Hematopoietic multipotent progenitor cell treated with erythropoietin and hydrocortisone succinate and interleukin-3 and kit ligand, for 4 days (in vitro differentiated cells): Measurements from ENCODE around the gene SHH.
A peak's percentile ranks its signal among the peaks of the same experiment; 100 is the strongest.

Source experiments
- DNase-seq: peaks from one replicate; pipeline ENCODE4 v3.0.0-alpha.2; 2015

Gene SHH

GRCh38 chr7:155804897-155805825 is 7.1 kb downstream of the SHH start:
- DNase-seq, result peak; percentile 82

DNA sequence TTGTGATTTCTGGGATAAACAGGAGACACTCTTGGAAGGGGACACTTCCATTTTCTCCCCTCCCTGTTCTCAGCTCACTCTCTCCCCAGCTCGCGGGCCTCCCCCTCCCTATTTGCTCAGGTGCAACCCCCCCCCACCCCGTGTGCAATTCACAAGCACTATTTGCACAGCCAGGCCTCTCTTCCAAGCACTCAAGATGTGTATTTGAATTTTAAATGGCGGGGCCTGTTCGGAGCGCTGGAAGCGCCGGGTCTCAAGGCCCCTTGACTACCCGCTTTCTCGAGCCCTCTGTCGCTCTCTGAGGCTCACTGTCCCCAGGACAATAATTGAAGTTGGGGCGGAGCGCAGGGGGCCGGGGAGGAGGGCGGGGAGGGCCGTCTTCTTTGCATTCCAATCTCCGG is 7.8 kb downstream of the SHH start:
- peak; percentile 32 for DNase-seq

GRCh38 chr7:155803418-155804376 is 8.6 kb downstream of the SHH start:
- peak; percentile 57 for DNase-seq

DNA sequence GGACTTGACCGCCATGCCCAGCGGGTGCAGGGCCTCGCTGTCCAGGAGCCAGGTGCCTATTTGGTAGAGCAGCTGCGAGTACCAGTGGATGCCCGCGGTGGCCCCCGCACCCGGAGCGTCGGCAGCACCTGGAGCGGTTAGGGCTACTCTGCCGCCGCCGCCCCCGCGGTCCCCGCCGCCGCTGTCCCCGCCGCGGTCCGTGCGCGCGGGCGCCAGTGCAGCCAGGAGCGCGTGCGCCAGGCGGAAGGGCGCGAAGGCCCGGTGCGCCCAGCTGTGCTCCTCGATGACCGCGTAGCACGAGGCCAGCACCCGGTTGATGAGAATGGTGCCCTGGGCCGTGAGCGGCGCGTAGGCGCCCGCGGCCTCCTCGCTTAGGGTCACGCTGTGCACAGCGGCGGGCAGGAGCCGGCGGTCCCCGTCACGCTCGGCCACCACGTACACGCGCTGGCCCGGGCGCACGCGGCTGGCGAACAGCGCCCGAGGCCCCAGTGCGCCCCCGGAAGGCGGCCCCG is 9.3 kb downstream of the SHH start:
- DNase-seq, result no peak

GRCh38 chr7:155802291-155802690 is 10.0 kb downstream of the SHH start:
- no peak for DNase-seq

DNA sequence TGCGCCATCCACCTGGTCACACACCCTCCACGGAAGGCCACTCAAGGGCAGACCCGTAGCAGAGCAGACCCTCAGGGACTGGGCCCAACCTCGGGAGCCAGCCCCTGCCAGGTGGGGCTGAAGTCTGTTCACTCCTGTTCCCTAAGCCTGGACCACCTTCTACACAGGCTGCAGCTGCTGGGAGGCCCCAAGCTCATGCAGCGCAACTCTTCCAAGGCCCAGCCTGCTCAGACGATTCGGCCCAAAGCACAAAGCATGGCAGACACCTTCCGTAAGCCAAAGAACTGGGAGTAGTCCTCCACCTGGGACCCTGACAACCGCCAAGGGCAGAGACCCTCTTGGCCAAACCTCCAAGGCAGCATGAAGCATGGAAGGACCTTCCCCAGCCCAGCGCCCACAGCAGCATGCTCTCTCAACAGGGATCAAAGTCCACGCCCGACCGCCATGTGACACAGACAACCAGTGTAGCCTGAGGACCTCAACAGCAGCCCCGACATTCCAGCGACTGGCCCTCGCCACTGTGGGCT is 11.5 kb downstream of the SHH start:
- DNase-seq, result no peak

DNA sequence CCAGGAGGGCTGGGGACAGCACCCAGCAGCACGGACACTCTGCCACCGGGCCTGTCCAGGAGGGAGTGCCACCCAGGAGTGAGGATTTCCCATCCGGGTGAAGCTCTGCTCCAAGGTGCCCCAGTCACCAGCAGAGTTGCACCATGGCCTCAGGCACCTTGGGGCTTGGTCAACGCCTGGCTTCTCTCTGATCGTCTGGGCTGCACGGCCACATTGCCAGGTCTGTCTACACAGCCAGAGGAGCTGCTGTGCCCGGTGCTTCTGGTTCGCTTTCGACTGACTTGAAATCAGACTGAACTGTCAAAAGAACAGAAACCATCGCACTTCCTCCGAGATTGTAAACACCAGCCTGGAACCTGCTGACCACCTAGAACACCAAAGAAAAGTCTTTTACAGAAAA is 12.0 kb downstream of the SHH start:
- no peak for DNase-seq

GRCh38 chr7:155799514-155799913 is 12.7 kb downstream of the SHH start:
- no peak for DNase-seq

GRCh38 chr7:155798673-155799439 is 13.4 kb downstream of the SHH start:
- DNase-seq, result peak; percentile 68

DNA sequence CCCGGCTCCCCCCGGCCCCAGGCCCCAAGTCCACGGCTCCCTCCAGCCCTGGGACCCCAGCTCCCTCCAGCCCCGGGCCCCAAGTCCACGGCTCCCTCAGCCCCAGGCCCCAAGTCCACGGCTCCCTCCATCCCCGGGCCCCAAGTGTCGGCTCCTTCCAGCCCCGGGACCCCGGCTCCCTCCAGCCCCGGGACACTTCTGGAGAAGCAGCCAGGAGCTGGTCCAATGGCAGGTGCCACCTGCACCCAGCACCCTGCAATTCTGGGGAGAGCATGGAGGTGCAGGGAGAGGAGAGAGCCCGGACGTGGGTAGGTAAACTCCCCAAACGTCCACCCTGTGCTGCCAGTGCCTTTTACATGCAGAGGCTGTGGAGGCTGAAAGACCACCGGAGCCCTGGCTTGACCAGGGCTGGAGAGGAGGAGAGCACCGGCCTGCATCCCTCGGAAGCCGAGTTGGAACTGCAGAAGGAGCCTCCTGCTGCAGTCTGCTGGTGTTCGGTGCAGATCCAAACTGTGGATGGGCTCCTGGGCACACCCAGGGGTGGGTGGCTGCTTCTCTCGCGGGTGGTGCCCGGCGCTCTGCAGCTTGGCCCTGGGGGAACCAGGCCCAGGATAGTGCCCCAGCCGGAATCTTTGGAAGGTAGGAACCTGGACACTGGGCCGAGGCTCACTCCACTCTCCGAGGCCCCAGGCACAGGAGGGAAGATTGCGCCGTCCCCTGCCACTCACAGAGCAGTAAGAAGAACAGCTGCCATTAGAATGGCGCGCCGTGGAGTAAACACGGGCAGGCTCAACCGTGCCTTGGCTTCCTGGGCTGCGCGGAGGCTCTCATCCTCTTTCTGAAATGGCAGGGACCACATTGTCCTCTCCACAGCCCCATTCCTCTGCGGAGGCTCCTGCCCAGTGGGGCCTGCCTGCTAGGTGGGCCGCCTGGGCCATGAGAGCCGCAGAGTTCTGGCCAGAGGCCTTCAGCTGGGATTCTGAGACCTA is 14.7 kb downstream of the SHH start:
- no peak for DNase-seq

GRCh38 chr7:155796381-155797261 is 15.6 kb downstream of the SHH start:
- peak; percentile 65 for DNase-seq

GRCh38 chr7:155795951-155796350 is 16.3 kb downstream of the SHH start:
- no peak for DNase-seq

- no peak for DNase-seq
These were observed 16.9 kb downstream of the SHH start for GRCh38 chr7:155795401-155795800.

- no peak for DNase-seq
These were observed 18.1 kb downstream of the SHH start for GRCh38 chr7:155794196-155794595.

- DNase-seq, result no peak
These were observed 18.5 kb downstream of the SHH start for GRCh38 chr7:155793720-155794119.

- DNase-seq, result no peak
These were observed 19.2 kb downstream of the SHH start for GRCh38 chr7:155792999-155793560.

DNA sequence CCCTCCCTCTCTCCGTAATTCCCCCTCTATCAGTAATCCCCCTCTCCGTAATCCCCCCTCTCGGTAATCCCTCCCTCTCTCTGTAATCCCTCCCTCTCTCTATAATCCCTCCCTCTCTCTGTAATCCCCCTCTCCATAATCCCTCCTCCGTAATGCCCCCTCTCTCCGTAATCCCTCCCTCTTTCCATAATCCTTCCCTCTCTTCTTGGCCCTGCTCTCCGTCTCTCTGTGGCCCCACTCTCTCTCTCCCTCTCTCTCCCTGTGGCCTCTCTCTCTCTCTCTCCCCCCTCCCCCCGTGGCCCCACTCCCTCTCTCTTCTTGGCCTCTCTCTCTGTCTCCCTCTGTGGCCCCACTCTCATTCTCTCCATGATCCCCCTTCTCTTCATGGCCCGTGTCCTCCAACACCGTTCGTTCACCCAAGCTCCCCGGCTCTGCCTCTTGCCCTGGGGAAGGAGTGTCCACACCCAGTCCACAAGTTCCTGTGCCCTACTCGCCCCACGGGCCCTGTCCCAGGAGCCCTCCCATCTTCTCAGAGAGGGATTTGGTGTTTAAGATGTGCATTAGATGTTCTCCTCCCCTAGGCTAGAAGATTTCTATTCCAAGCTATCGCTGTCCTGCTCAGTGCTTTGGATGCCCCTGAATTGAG is 19.8 kb downstream of the SHH start:
- no peak for DNase-seq

DNA sequence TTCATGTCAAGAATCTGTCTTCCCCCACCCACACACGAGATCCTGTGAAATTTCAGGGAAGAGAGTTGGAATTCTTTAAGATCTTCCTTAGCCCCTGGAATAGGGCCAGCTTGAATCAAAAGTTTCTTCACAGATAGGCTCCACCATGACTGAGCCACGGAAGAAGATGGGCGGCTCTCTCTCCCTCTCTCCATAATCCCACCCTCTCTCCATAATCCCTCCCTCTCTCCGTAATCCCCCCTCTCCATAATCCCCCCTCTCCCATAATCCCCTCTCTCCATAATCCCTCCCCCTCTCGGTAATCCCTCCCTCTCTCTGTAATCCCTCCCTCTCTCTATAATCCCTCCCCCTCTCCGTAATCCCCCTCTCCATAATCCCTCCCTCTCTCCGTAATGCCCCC is 20.4 kb downstream of the SHH start:
- DNase-seq, result no peak

- no peak for DNase-seq
These were observed 21.0 kb downstream of the SHH start for GRCh38 chr7:155791214-155791737.
